SKM-1 treated with dmso at 0.1 percent for 144 hours (cell line): ENCODE data around the gene C16orf87.
"Not testable (repeated sequence)": the region's sequence is repeated elsewhere in the genome, so short reads cannot be mapped to it uniquely, and the experiment has no call there.

ENCODE experiments used
- DNase-seq: peaks from one replicate; lab custom pipeline; 2025; ENCODE audit not compliant: unreplicated experiment; lab: John Stamatoyannopoulos, UW

C16orf87 gene

GRCh38 chr16:46800494-46800893 lies 30.5 kb downstream of the C16orf87 start:
- no peak for DNase-seq

GRCh38 chr16:46797501-46797900 lies 33.5 kb downstream of the C16orf87 start:
- DNase-seq: no peak

- no peak for DNase-seq
Observed at GRCh38 chr16:46796764-46797269, 34.2 kb downstream of the C16orf87 start.

- no peak for DNase-seq
Observed at GRCh38 chr16:46793841-46794240, 37.1 kb downstream of the C16orf87 start.

- no peak for DNase-seq
Observed at GRCh38 chr16:46790599-46791270, 40.2 kb downstream of the C16orf87 start.

GRCh38 chr16:46789499-46790414 lies 41.2 kb downstream of the C16orf87 start:
- DNase-seq: peak; percentile 67

- peak; percentile 7 for DNase-seq
Observed at GRCh38 chr16:46788891-46789474, 42.0 kb downstream of the C16orf87 start.

- DNase-seq: peak; percentile 18
Observed at GRCh38 chr16:46787909-46788308, 43.1 kb downstream of the C16orf87 start.

GRCh38 chr16:46785076-46785845 lies 45.7 kb downstream of the C16orf87 start:
- DNase-seq: no peak

GRCh38 chr16:46784569-46784968 lies 46.4 kb downstream of the C16orf87 start:
- not testable (repeated sequence) for DNase-seq

- no peak for DNase-seq
Observed at GRCh38 chr16:46783800-46784199, 47.2 kb downstream of the C16orf87 start.

GRCh38 chr16:46782320-46782719 lies 48.7 kb downstream of the C16orf87 start:
- no peak for DNase-seq

- DNase-seq: no peak
Observed at GRCh38 chr16:46777804-46778203, 53.2 kb downstream of the C16orf87 start.

- DNase-seq: no peak
Observed at GRCh38 chr16:46775214-46775613, 55.8 kb downstream of the C16orf87 start.

- no peak for DNase-seq
Observed at GRCh38 chr16:46774743-46775177, 56.2 kb downstream of the C16orf87 start.

- DNase-seq: no peak
Observed at GRCh38 chr16:46772463-46772862, 58.5 kb downstream of the C16orf87 start.

- no peak for DNase-seq
Observed at GRCh38 chr16:46768809-46769208, 62.2 kb downstream of the C16orf87 start.

- no peak for DNase-seq
Observed at GRCh38 chr16:46765050-46765449, 65.9 kb downstream of the C16orf87 start.

- no peak for DNase-seq
Observed at GRCh38 chr16:46763147-46763546, 67.8 kb downstream of the C16orf87 start.

- no peak for DNase-seq
Observed at GRCh38 chr16:46762583-46762982, 68.4 kb downstream of the C16orf87 start.

GRCh38 chr16:46759309-46759708 lies 71.7 kb downstream of the C16orf87 start:
- no peak for DNase-seq
